Mesenchymal stem cell (in vitro differentiated cells and primary cell): ENCODE data around the gene DIPK1A.

Experiments
- DNase-seq: peaks from one replicate; pipeline ENCODE4 v3.0.0-alpha.2; 2013
- H2AFZ ChIP-seq: one replicate; pipeline ENCODE4 v1.6.1; 2013; ENCODE audit warnings: low read depth, mild to moderate bottlenecking, control low read depth, inconsistent platforms, low read length, moderate library complexity
- H2AK5ac ChIP-seq: 2 replicates; pipeline ENCODE4 v1.6.1; 2013; ENCODE audit warnings: low read length, moderate library complexity, mild to moderate bottlenecking, inconsistent platforms; ENCODE audit not compliant: severe bottlenecking
- H2BK120ac ChIP-seq: one replicate; pipeline ENCODE4 v1.6.1; 2013; ENCODE audit warnings: low read depth, mild to moderate bottlenecking, inconsistent platforms, low read length, moderate library complexity
- H2BK12ac ChIP-seq, 2 experiments: one replicate each; pipeline ENCODE4 v1.6.1; 2013; ENCODE audit warnings: inconsistent platforms in 2 of 2, low read length in 2 of 2, mild to moderate bottlenecking in 2 of 2, moderate library complexity in 2 of 2, control low read depth in 1 of 2
- H2BK15ac ChIP-seq: one replicate; pipeline ENCODE4 v1.6.1; 2013; ENCODE audit warnings: mild to moderate bottlenecking, low read depth, inconsistent platforms; ENCODE audit not compliant: poor library complexity, severe bottlenecking
- H2BK5ac ChIP-seq: 2 replicates; pipeline ENCODE4 v1.6.1; 2013; ENCODE audit warnings: low read depth, mild to moderate bottlenecking, low read length, control low read depth, inconsistent platforms; ENCODE audit not compliant: poor library complexity, severe bottlenecking
- H3K14ac ChIP-seq, 2 experiments: one replicate each; pipeline ENCODE4 v1.6.1; 2013; ENCODE audit warnings: inconsistent platforms in 2 of 2, low read length in 2 of 2, control low read depth in 1 of 2, mild to moderate bottlenecking in 1 of 2, moderate library complexity in 1 of 2
- H3K18ac ChIP-seq, 2 experiments: one replicate each; pipeline ENCODE4 v1.6.1; 2013; ENCODE audit warnings: inconsistent platforms in 2 of 2, low read length in 2 of 2, control low read depth in 1 of 2, low read depth in 1 of 2, mild to moderate bottlenecking in 1 of 2
- H3K23ac ChIP-seq, 2 experiments: one replicate each; pipeline ENCODE4 v1.6.1; 2013; ENCODE audit warnings: inconsistent platforms in 2 of 2, low read length in 2 of 2, mild to moderate bottlenecking in 2 of 2, moderate library complexity in 2 of 2, control low read depth in 1 of 2
- H3K27ac ChIP-seq: 2 replicates; pipeline ENCODE4 v1.5.1; 2013; ENCODE audit warnings: mild to moderate bottlenecking, moderate library complexity, low read length, control low read depth, inconsistent platforms; ENCODE audit not compliant: poor library complexity, severe bottlenecking
- H3K27me3 ChIP-seq, 2 experiments: 2 replicates each; pipeline versions ENCODE4 v1.6.1 to v1.7.0; 2013; ENCODE audit warnings: low read length in 2 of 2, mild to moderate bottlenecking in 2 of 2, moderate library complexity in 2 of 2, control low read depth in 1 of 2, inconsistent platforms in 1 of 2; ENCODE audit not compliant: control insufficient read depth in 1 of 2, insufficient read depth in 1 of 2
- H3K36me3 ChIP-seq, 2 experiments: 2 replicates each; pipeline versions ENCODE4 v1.6.1 to v1.7.0; 2013; ENCODE audit warnings: low read length in 2 of 2, control low read depth in 1 of 2, inconsistent platforms in 1 of 2, low read depth in 1 of 2, mild to moderate bottlenecking in 1 of 2; ENCODE audit not compliant: insufficient read depth in 2 of 2, control insufficient read depth in 1 of 2
- H3K4ac ChIP-seq, 2 experiments: one replicate each; pipeline ENCODE4 v1.6.1; 2013; ENCODE audit warnings: inconsistent platforms in 2 of 2, low read length in 2 of 2, mild to moderate bottlenecking in 2 of 2, moderate library complexity in 2 of 2, control low read depth in 1 of 2, low read depth in 1 of 2
- H3K4me1 ChIP-seq: 2 replicates; pipeline ENCODE4 v1.6.1; 2013; ENCODE audit warnings: low read depth, low read length, control low read depth; ENCODE audit not compliant: control insufficient read depth, insufficient read depth
- H3K4me2 ChIP-seq: 2 replicates; pipeline ENCODE4 v1.6.1; 2013; ENCODE audit warnings: low read length, mild to moderate bottlenecking, inconsistent platforms; ENCODE audit not compliant: poor library complexity, severe bottlenecking
- H3K4me3 ChIP-seq, 2 experiments: 2 replicates each; pipeline versions ENCODE4 v1.5.1 to v1.7.0; 2013; ENCODE audit warnings: low read length in 2 of 2, mild to moderate bottlenecking in 2 of 2, control low read depth in 1 of 2, low read depth in 1 of 2; ENCODE audit not compliant: insufficient read depth in 1 of 2
- H3K79me1 ChIP-seq: replicated peaks from 2 replicates; pipeline ENCODE4 v1.6.1; 2013; ENCODE audit warnings: mild to moderate bottlenecking, control low read depth, low read length, inconsistent platforms; ENCODE audit not compliant: poor library complexity, severe bottlenecking
- H3K9ac ChIP-seq: 2 replicates; pipeline ENCODE4 v1.7.0; 2013; ENCODE audit warnings: mild to moderate bottlenecking, low read length, moderate library complexity
- H3K9me3 ChIP-seq: 2 replicates; pipeline ENCODE4 v1.7.0; 2013; ENCODE audit warnings: mild to moderate bottlenecking, low read length; ENCODE audit not compliant: control insufficient read depth
- H4K8ac ChIP-seq: one replicate; pipeline ENCODE4 v1.6.1; 2013; ENCODE audit warnings: inconsistent platforms, mild to moderate bottlenecking, low read length, moderate library complexity
- H4K91ac ChIP-seq: one replicate; pipeline ENCODE4 v1.6.1; 2013; ENCODE audit warnings: mild to moderate bottlenecking, low read length, inconsistent platforms
- WGBS: methylation state at CpG from one replicate; pipeline ENCODE4 v1.1.7; 2013; ENCODE audit warnings: mixed read lengths; 5-methylcytosine and 5-hydroxymethylcytosine counted together

The DIPK1A gene

GRCh38 chr1:92949937-92950817 is 11.1 kb downstream of the DIPK1A start:
- no peak overlapping the region for H2BK12ac ChIP-seq
- H2BK5ac ChIP-seq, result no peak overlapping the region
- no peak overlapping the region for H3K4me2 ChIP-seq
- no peak overlapping the region for H2BK15ac ChIP-seq
- peak; percentile 70 for DNase-seq
- 58% methylated on average over 7 of the region's 7 CpGs for WGBS
- peak overlapping the region in 1 of 2 experiments; percentile 39 for H3K18ac ChIP-seq
- no peak overlapping the region for H2AK5ac ChIP-seq
- H3K14ac ChIP-seq, result no peak overlapping the region
- H3K9ac ChIP-seq, result peak overlapping the region; percentile 58
- peaks cover 1% of the 10 kb centered on the region for H3K79me1 ChIP-seq
- no peak overlapping the region for H4K91ac ChIP-seq
- H3K27me3 ChIP-seq, result no peaks in the 10 kb centered on the region
- H2BK120ac ChIP-seq, result no peak overlapping the region
- peak overlapping the region in 1 of 2 experiments; percentile 50 for H3K4me3 ChIP-seq
- peak overlapping the region in 1 of 2 experiments; percentile 59 for H3K23ac ChIP-seq
- H4K8ac ChIP-seq, result no peak overlapping the region
- H3K4ac ChIP-seq, result no peak overlapping the region
- no peaks in the 10 kb centered on the region for H3K9me3 ChIP-seq
- H3K27ac ChIP-seq, result no peak overlapping the region
- H3K36me3 ChIP-seq, result no peaks in the 10 kb centered on the region
- no peak overlapping the region for H2AFZ ChIP-seq
- no peaks in the 10 kb centered on the region for H3K4me1 ChIP-seq

GRCh38 chr1:92948071-92948470 is 13.2 kb downstream of the DIPK1A start:
- Histone ChIP-seq H3K9me3 (no peaks in the 10 kb centered on the region), H3K36me3 (no peaks in the 10 kb centered on the region), H3K4me3 (no peak overlapping the region), H3K14ac (no peak overlapping the region), H2AK5ac (no peak overlapping the region), H4K91ac (no peak overlapping the region), H2BK15ac (no peak overlapping the region), H4K8ac (no peak overlapping the region), H2BK120ac (no peak overlapping the region), H3K23ac (no peak overlapping the region), H3K27me3 (no peaks in the 10 kb centered on the region), H3K79me1 (peaks cover 2% of the 10 kb centered on the region), H2AFZ (no peak overlapping the region), H3K27ac (no peak overlapping the region), H3K9ac (no peak overlapping the region), H3K4ac (no peak overlapping the region), H3K4me1 (no peaks in the 10 kb centered on the region), H2BK12ac (no peak overlapping the region), H2BK5ac (no peak overlapping the region), H3K18ac (no peak overlapping the region), H3K4me2 (no peak overlapping the region)
- DNase-seq, result no peak
- WGBS, result 100% methylated on average over 1 of the region's 1 CpG

GRCh38 chr1:92945748-92946270 is 15.5 kb downstream of the DIPK1A start:
- Histone ChIP-seq H3K4me2 (no peak overlapping the region), H3K79me1 (peaks cover 2% of the 10 kb centered on the region), H4K91ac (no peak overlapping the region), H3K27ac (no peak overlapping the region), H3K18ac (no peak overlapping the region), H3K4me1 (no peaks in the 10 kb centered on the region), H3K4ac (no peak overlapping the region), H2BK5ac (no peak overlapping the region), H3K23ac (no peak overlapping the region), H3K9me3 (no peaks in the 10 kb centered on the region), H2BK12ac (no peak overlapping the region), H3K27me3 (no peaks in the 10 kb centered on the region), H3K14ac (no peak overlapping the region), H2AFZ (no peak overlapping the region), H2AK5ac (no peak overlapping the region), H2BK120ac (no peak overlapping the region), H3K9ac (no peak overlapping the region), H3K36me3 (no peaks in the 10 kb centered on the region), H4K8ac (no peak overlapping the region), H3K4me3 (no peak overlapping the region), H2BK15ac (no peak overlapping the region)
- WGBS, result 94% methylated on average over 1 of the region's 4 CpGs
- DNase-seq, result no peak

GRCh38 chr1:92944901-92945747 is 16.1 kb downstream of the DIPK1A start:
- Histone ChIP-seq H3K4ac (no peak overlapping the region), H3K9ac (no peak overlapping the region)

More at GRCh38 chr1:92944901-92945747, 16.1 kb downstream of the DIPK1A start:
- no peak overlapping the region for H3K27ac ChIP-seq
- no peak overlapping the region for H2BK5ac ChIP-seq
- H4K8ac ChIP-seq, result no peak overlapping the region
- H3K18ac ChIP-seq, result no peak overlapping the region
- no peaks in the 10 kb centered on the region for H3K27me3 ChIP-seq
- no peak overlapping the region for H2BK15ac ChIP-seq
- no peaks in the 10 kb centered on the region for H3K36me3 ChIP-seq
- H3K4me3 ChIP-seq, result no peak overlapping the region
- H3K14ac ChIP-seq, result no peak overlapping the region
- H3K9me3 ChIP-seq, result no peaks in the 10 kb centered on the region
- no peak for DNase-seq
- H2BK120ac ChIP-seq, result no peak overlapping the region
- WGBS, result 100% methylated on average over 2 of the region's 3 CpGs
- no peak overlapping the region for H3K4me2 ChIP-seq
- no peak overlapping the region for H4K91ac ChIP-seq
- no peaks in the 10 kb centered on the region for H3K4me1 ChIP-seq
- peaks cover 2% of the 10 kb centered on the region for H3K79me1 ChIP-seq
- H3K23ac ChIP-seq, result no peak overlapping the region
- no peak overlapping the region for H2AK5ac ChIP-seq
- no peak overlapping the region for H2BK12ac ChIP-seq
- H2AFZ ChIP-seq, result no peak overlapping the region
